AG10803 (cell line): Measurements from ENCODE around the gene STK39.

ENCODE experiments used
- DNase-seq: peaks from one replicate; pipeline ENCODE4 v3.0.0; 2010; ENCODE audit warnings: low read depth
- H3K4me3 ChIP-seq: 2 replicates; pipeline ENCODE4 v1.5.1; 2011; ENCODE audit warnings: mild to moderate bottlenecking, low read length, control low read depth
- CTCF ChIP-seq: conservative IDR thresholded peaks from 2 replicates; pipeline ENCODE4 v1.5.1; 2011; ENCODE audit warnings: mild to moderate bottlenecking, low read length, control low read depth, inconsistent platforms

Gene STK39

DNA sequence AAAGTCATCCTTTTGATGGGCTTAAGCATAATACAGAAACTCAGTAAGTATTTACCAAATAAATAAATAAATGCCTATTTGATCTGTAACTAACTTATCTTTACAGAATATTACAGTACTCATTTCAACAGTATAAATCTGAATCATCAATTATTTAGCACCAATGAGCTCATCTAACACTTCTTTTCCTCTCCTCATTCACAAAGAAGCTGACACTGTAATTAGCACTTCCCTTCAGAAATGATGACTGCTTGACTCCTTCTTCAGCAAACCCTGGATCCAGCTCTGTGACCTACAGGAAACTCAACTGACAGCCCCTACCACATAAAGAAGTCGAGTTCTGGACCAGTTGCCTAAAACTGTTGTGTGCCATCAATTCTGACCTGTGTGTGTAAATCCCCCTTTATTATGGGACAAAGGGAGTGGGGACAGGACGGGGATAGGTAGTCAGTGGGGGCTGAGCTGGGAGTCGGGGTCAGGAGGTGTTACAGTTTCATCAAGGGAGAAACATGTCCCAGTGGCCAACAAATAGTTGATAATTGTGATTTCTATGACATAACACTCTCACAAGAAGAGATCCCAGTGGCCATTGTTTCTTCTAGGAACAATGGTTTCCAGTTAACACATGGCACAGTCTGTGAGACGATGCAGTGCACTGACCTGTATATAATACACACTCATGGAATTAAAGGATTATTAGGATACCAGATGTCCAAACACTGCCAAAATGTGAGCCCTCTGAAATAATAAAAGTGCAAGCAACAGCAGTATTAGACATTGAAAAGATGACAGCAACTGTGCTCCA lies 68.7 kb downstream of the STK39 start:
- no peak overlapping the region for H3K4me3 ChIP-seq
- DNase-seq: no peak
- TF ChIP-seq CTCF: no peak

DNA sequence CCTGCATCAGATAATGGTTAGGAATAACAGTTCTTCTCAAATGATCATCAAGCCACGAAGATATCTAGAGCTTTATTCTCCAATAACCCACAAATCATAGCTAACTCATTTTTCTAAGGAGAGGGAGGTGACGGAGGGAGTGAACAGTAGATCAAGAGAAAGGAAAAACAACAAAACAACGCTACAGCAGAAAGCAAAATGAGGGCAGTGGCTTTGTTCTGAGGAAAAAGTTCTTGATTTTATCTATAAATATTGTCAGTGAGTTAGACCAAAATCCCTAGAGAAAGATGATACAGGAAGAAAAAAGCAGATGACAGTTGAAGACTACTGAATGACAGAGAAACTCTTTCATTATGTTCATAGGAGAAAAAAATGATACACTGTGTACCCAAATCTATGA lies 71.0 kb downstream of the STK39 start:
- no peak overlapping the region for H3K4me3 ChIP-seq
- no peak for TF ChIP-seq CTCF
- no peak for DNase-seq

DNA sequence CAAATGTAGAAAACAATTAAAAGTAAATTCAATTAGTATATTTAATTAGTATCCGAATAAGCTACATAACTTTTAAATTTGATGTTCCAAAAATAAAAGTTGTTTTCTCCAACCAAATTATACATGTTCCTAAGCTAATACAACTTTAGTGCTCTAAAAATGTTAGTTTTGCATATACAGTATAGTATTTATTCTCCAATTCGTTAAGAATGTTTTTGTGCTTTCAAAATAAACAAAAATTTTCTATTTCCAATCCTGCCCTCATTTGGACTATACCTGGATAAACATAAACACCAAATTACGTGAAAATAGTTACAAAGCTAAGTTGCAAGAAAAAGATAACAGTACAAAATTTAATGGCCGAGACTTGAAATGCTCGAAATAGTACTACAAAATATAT lies 71.9 kb downstream of the STK39 start:
- no peak for TF ChIP-seq CTCF
- no peak for DNase-seq
- H3K4me3 ChIP-seq: no peak overlapping the region

DNA sequence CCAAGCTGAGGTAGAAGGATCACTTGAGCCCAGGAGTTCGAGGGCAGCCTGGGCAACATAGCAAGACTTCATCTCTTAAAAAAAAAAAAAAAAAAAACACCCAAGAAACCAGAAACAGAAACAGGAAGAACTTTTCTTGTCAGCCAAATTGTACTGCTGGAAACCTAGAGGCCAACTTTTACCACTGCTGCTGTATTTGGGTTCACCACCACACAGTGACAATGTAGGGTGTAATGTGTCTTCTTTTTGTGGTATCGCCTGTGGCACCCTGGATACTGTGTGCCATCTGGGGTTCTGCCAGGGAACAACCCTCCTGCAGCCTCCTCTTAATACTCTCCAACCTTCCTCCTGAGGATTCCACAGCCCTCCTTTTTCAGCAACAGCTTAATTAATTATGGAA lies 72.6 kb downstream of the STK39 start:
- DNase-seq: no peak
- H3K4me3 ChIP-seq: no peak overlapping the region
- TF ChIP-seq CTCF: no peak

- no peak overlapping the region for H3K4me3 ChIP-seq
- DNase-seq: no peak
- no peak for TF ChIP-seq CTCF
These were observed 75.3 kb downstream of the STK39 start for GRCh38 chr2:168172071-168172470.

DNA sequence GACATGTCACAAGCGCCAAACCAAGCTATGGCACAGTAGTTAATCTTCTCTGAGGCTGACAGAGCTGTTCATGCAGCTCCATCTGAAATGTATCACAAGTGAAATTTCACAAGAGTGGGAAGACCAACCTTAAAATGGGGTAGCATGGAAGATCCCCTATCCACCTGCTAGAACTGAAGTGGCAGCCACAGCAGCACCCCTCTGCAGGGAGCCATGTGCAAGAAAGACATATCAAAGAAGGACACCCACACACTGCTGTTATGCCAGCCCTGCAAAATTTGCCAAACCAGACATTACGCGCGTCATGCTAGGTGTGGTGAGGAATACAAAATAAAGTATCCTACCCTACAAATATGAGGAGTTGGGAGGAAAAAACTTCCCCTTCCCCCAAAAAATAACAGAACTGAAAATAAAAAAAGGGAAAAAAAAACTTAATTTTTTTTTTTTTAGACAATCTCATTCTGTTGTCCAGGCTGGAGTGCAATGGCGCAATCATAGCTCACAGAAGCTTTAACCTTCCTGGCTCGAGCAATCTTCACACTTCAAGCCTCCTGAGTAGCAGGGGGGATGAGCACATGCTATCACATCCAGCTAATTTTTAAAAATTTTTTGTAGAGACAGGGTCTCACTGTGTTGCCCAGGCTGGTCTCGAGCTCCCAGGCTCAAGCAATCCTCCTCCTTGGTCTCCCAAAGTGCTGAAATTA lies 76.2 kb downstream of the STK39 start:
- no peak for DNase-seq
- no peak overlapping the region for H3K4me3 ChIP-seq
- TF ChIP-seq CTCF: no peak
